Hepatocyte (in vitro differentiated cells): ENCODE measurements around the gene MACF1.

Experiments used
- EZH2 ChIP-seq: fragments of 200-600 bp; sonication (generic); IDR thresholded peaks from 2 replicates; pipeline ENCODE4 v1.6.1; 2016; ENCODE audit warnings: antibody characterized with exemption, mild to moderate bottlenecking, borderline replicate concordance
- TF ChIP-seq, protein P1 (sequence below): fragments of 200-600 bp; sonication (generic); IDR thresholded peaks from 2 replicates; pipeline ENCODE4 v1.5.1; 2016; ENCODE audit warnings: antibody characterized with exemption, mild to moderate bottlenecking; ENCODE audit not compliant: poor library complexity

DNA sequence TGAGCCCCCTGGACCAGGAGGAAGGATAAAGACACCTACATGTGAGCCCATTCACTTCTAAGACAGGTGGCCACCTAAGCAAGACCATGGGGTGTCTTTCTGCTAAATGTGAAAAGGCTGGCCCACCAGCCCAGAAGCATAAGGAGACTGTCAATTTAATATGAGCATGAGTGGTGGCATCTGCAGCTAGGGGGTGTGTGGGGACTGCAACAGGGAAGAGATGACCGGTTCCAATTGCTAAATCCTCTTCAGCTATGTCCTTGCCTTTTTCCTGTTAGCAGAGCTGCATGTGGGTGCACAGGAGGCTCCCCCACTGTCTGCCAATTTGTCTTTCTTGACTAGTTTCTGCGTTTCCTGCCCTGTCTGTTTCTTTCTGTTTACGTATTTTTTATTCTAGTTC is 264.7 kb downstream of the MACF1 start:
- TF ChIP-seq, protein P1, sequence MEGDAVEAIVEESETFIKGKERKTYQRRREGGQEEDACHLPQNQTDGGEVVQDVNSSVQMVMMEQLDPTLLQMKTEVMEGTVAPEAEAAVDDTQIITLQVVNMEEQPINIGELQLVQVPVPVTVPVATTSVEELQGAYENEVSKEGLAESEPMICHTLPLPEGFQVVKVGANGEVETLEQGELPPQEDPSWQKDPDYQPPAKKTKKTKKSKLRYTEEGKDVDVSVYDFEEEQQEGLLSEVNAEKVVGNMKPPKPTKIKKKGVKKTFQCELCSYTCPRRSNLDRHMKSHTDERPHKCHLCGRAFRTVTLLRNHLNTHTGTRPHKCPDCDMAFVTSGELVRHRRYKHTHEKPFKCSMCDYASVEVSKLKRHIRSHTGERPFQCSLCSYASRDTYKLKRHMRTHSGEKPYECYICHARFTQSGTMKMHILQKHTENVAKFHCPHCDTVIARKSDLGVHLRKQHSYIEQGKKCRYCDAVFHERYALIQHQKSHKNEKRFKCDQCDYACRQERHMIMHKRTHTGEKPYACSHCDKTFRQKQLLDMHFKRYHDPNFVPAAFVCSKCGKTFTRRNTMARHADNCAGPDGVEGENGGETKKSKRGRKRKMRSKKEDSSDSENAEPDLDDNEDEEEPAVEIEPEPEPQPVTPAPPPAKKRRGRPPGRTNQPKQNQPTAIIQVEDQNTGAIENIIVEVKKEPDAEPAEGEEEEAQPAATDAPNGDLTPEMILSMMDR, result no peak
- no peak for TF ChIP-seq EZH2
